Suppressor macrophage (primary cell): Measurements from ENCODE around the gene GCH1.
"Not testable (repeated sequence)": the region's sequence is repeated elsewhere in the genome, so short reads cannot be mapped to it uniquely, and the experiment has no call there.

Source experiments
- DNase-seq, 4 experiments: peaks; one replicate each; pipeline ENCODE4 v3.0.0-alpha.2; 2020 to 2022
- total RNA-seq, 17 experiments: gene quantifications; one replicate each; lab custom pipeline; 2026; ENCODE audit warnings: mixed read lengths in 6 of 17, inconsistent platforms in 3 of 17; lab: John Stamatoyannopoulos, UW

The GCH1 gene, protein sequence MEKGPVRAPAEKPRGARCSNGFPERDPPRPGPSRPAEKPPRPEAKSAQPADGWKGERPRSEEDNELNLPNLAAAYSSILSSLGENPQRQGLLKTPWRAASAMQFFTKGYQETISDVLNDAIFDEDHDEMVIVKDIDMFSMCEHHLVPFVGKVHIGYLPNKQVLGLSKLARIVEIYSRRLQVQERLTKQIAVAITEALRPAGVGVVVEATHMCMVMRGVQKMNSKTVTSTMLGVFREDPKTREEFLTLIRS
- total RNA-seq: 4.1 to 951 (median 23.5) reads per million in 17 experiments

DNA sequence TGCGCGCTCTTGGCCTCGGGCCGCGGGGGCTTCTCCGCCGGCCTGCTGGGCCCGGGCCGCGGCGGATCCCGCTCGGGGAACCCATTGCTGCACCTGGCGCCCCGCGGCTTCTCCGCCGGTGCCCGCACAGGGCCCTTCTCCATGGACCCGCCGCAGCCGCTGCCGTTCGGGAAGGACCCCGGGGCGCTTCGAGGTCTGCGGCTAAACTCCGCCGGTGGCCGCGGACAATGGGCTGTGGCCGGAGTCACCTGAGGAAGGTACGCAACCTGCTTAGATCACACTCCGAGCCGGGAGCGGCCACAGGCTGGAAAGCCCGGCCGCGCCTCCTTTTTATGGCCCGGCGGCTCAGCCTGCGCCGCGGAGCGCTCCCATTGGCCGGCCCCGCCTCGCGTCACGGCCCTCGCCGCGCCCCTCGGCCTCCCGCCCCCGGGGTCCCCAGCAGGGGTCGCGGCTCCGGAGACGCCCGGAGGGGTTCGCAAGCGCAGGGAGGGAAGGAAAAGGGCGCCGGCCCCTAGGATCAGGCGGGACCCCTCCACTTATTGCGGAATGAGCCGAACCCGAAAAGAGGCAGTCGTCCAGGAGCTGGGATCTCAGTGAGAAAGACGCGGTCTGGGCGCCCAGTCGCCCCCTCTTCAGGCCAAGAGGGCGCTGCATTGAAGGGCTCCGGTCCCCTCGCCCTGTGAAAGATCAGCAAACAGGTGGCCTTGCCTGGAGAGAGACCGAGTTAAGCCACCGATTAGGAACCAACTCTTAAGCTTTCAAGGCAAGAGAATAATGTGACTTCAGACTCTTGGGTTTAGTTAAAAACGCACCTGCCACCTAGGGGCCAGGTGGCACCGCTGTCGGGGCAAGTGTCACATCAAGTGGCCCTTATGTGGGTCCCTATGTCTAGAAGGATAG is at the start of gene GCH1:
Gene GCH1 (minus strand): TSS at position 306 of the 900 bp plus-strand sequence. CDS start 163 bp downstream, at position 143.
- peak; percentile 61 to 85 (median 71) for DNase-seq

DNA sequence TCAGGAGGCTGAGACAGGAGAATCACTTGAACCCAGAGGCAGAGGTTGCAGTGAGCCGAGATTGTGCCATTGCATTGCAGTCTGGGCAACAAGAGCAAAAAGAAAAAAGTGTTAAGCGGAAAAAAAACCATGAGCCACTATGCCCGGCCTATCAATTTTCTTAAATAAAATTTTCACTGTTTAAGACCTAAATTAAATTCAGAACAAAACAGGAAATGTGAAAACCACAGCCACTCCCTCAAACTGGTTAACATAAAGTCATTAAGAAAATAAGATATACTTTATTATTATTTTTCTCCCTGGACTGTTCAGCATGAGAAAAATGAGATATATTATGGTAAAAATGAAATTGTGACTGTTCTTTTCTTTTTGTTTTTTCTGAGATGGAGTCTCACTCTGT is 44.6 kb upstream of the GCH1 start:
- no peak for DNase-seq

DNA sequence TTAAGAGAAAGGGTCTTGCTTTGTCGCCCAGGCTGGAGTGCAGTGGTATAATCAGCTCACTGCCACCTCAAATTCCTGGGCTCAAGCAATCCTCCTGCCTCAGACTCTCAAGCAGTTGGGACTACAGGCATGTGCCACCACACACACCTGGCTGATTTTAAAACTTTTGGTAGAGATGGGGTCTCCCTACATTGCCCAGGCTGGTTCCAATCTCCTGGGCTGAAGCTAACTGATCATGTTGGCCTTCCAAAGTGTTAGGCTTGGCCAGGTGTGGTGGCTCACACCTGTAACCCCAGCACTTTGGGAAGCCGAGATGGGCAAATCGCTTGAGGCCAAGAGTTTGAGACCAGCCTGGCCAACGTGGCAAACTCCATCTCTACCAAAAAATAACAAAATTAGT is 43.9 kb upstream of the GCH1 start:
- no peak for DNase-seq

DNA sequence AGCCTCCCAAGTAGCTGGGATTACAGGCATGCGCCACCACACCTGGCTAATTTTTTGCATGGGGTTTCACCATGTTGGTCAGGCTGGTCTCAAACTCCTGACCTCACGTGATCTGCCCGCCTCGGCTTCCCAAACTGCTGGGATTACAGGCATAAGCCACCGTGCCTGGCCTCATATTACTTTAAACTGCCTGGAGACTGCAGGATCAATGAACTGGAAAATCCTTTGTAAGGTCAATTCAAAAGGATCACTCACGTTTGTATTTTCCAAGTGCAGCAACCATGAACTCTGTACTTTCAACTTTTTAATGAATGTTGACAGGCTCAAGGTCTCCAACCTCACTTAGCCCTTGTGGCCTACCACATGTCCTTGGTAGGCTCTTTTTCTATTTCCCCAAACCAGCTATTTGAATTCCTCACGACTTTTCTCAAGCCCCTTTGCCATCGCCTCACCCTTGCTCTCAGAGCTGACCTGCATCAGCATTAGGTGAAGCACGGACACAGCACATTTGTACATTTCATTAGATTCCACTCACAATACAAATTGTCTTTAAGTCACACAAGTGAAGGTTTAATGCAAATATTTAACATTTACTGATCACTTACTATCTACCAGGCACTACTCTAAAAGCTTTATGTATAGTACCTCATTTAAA is 42.2 kb upstream of the GCH1 start:
- no peak for DNase-seq

GRCh38 chr14:54942913-54943312 is 40.3 kb upstream of the GCH1 start:
- DNase-seq: peak; percentile 8 to 41 (median 26)

- DNase-seq: no peak
These were observed 34.2 kb upstream of the GCH1 start for GRCh38 chr14:54936816-54937215.

DNA sequence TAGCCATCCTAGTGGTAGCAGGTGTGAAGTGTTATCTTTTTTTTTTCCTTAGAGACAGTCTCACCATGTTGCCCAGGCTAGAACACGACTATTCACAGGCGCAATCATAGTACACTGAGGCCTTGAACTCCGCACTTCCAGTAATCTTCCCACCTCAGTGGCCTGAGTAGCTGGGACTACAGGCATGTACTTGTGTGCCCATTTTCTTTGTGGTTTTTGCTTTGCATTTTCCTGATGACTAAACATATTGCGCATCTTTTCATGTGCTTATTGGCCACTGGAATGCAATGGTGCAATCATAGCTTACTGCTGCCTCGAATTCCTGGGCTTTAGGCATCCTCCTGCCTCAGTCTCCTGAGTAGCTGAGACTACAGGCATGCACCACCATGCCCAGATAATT is 33.3 kb upstream of the GCH1 start:
- DNase-seq: no peak

DNA sequence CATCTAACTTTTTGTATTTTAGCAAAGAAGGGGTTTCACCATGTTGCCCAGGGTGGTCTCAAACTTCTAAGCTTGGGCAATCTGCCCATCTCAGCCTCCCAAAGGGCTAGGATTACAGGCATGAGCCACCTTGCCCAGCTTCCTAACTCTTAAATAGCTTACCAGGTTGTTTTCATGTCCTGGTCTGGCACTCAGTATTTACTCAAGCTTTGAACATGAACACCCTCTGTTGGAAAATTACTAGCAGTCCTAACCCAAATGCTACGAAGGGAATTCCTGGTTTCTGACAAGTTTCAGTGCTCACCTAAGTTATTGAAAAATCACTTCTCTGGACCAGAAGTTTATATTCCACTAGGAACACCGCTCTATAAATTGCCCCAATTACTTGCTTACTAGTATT is 32.5 kb upstream of the GCH1 start:
- no peak for DNase-seq

DNA sequence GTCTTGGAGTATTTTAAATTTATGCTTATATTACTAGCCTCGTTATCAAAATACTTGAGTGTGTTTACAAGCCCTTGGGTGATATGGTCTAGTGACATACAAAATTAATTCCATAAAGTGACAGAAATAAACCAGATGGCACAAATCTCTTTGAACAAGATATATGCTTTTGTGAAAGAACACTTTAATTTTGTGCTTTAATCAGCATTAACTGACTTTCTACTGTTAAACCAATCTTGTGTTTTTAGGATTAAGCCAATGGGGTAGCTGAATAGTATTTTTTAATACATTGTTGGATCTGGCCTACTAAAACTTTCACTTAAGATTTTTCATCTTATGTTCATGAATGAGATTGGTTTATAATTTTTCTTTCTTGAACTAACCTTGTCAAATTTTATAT is 30.4 kb upstream of the GCH1 start:
- DNase-seq: no peak

- no peak for DNase-seq
These were observed 29.1 kb upstream of the GCH1 start for GRCh38 chr14:54931598-54932340.

DNA sequence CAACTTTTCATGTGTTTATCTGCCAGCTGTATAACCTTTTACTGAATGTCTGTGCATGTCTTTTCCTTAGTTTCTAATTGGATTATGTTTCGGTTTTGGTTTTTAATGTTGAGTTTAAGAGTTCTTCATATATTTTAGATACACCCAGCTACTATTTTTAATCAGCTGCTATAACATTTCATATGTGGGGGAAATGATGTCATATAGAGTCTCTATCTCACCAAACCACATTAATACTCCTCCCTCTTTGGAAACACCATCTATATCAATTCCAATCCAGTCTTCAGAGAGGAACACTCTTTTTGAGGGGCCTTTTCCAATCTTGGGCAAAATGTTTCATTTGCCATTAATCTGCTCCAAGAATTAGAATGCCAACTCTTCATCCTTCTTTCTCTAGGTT is 28.5 kb upstream of the GCH1 start:
- no peak for DNase-seq

GRCh38 chr14:54929556-54929955 is 26.9 kb upstream of the GCH1 start:
- DNase-seq: no peak

DNA sequence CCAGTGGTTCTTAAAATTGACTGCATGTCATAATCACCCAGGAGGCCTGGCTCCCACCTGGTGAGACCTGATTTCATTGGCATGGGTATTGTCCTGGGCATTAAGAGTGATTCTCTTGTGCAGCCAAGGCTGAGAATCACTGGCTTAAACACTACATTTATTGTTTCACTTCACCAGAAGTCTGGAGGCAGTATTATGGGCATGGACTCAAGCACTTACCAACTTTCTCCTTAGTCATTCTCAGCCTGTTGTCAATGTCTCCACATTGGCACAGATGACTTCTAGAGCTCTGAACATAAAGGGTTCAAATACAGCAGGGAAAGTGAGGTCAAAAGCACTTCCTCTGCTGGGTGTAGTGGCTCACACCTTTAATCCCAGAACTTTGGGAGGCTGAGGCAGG is 25.6 kb upstream of the GCH1 start:
- no peak for DNase-seq

DNA sequence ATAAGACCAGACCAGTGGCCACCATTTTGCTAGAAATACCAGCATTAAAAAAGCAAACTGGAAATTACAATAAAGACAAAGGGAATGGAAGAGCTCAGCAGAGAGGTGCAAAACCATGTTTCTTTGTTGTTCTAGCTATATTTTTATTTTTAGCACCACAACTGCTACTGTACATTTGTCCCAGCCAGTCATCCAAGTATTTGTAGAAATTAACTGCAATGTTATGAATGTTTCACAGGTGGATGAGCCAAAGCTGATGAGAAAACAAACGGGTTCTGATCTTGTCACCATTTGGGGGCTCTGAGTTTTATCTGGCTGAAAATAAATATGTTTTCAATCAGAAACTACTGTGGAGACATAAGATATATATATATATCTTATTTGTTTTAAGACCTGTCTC is 24.9 kb upstream of the GCH1 start:
- no peak for DNase-seq

DNA sequence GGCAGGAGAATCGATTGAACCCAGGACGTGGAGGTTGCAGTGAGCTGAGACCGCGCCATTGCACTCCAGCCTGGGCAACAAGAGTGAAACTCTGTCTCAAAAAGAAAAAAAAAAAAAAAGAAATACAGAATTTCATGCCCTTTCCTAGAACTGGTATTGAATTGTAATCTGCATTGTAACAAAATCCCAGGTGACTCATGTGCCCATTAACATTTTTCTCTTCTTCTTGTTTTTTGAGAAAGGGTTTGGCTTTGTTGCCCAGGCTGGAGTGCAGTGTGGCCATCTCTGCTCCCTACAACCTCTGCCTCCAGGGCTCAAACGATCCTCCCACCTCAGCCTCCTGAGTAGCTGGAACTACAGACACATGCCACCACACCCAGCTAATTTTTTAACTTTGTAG is 23.9 kb upstream of the GCH1 start:
- not testable (repeated sequence) for DNase-seq

DNA sequence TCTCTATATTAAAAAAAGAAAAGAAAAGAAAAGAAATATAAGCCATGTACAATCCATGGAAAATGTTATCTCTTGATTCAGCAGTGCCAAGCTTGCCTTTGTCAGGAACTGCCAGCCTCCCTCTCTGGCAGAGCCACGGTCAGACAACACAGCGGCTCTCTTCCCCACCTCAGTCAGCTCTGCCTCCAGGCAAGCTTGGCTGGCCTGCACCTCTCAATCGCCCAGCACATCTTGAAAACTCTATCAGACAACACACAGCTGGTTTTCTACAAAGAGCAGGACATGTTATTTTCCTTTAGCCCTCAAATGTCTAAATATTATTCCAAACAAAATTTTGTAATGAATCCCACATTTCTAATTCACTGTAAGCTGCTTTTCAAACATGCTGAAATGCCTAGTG is 20.0 kb upstream of the GCH1 start:
- no peak for DNase-seq

DNA sequence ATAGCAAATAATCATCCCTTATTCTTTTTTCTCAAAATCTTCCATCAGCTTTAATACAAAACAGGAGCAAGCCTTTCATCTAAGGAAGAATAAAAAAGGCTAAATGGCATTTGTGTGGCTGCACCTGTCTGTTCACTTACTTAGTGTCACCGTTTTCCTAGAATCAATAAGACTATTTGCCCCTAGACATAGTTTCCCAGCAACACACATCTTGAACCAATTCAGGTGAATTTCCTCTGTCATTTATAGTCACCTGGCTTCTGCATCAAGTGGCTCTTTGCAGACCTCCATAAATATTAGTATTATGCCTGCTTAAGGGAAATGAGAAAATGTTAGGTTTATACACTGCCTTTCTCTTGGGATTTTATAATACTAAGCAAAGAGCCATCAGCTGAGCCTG is 17.4 kb upstream of the GCH1 start:
- DNase-seq: no peak

DNA sequence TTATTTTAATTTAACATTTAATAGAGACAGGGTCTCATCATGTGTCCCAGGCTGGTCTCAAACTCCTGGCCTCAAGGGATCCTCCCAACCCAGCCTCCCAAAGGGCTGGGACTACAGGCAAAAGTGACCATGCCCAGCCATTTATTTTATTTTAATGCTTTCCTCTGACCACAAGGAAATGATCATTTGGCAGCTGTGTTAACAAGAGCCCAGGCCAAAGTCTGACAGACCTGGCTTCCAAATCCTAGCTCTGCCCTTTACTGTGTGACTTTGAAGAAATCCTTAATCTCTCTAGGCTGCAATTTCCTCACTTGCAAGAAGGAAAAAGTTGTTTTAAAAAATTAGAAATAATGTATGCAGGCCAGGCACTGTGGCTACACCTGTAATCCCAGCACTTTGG is 16.7 kb upstream of the GCH1 start:
- no peak for DNase-seq

DNA sequence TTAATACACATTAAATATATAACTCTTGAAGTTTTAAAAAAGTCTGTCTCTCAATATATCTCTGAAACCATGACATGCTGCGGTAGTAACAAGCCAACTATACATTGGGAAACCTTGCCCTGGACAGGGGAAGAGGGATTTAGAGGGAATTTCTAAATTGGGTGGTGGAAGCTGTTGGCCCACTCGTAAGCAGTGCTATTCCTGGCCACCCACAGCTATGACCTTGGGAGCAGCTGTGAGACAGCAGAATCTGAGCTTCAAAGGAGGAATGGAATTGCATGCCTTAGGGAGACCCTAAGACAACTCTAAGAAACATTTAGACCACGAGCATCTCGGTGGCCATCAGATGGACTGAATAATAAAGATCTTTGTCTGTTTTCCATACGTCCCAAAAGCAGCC is 15.8 kb upstream of the GCH1 start:
- DNase-seq: no peak

DNA sequence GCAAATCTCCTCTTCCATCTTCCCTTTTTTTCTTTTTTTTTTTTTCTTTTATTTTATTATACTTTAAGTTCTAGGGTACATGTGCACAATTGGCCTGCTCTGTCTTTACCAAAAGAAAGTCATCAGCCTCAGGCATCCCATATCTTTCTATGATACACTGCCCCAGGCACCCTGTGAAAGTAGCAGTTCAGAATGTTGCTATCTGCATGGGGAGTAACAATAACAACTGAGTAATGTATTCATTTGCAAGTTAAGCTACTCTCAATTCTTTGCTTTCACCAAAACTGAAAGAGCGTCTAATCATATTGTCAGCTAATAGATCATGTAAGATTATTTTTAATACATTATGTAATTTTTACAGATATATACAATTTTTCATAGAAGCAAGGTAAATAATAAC is 13.5 kb upstream of the GCH1 start:
- DNase-seq: no peak

DNA sequence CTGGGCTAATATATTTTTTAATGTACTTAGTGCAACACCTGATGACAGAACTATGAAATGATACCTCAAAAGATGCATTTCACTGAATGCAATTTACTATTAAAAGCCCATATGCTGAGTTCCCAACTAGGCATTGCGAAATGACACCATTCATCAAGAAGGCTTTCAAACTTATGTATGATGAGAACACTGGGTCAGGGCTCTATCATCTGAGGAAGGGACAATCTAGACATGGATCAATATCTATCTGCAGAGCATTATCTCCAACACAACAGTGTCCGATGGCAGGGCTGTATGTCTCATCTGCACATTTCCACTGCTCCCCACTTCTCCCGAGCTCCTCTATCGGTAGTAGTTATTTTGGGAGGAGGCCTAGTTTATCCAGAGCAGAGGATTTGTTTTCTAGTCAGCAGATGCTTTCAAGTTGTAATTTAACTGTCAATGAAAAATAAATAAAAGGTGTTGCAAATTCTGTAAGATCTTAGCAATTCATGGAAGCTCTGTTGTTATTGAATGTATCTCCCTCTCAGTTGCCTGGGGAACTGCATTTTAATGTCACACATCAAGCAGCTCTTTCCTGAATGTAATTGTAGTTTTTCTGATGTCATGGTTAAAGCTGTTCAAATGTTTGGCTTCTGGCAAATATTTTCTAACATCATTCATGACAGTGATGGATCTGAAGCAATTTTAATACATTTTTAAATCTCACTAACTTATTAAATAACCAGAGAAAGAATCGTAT is 7.4 kb upstream of the GCH1 start:
- DNase-seq: no peak

DNA sequence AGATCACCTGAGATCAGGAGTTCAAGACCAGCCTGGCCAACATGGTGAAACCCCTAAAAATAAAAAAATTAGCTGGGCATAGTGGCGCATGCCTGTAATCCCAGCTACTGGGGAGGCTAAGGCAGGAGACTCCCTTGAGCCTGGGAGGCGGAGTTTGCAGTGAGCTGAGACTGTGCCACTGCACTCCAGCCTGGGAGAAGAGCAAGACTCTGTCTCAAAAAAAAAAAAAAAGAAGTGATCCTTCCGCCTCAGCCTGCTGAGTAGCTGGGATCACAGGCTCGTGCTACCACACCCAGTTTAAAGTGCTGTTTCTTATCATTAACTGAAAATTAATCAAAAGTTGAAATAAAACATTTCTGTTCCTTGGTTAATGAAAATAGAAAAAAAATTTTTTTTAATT is 6.3 kb upstream of the GCH1 start:
- DNase-seq: peak in 2 of 4 experiments; percentile 52 to 58
